Keratinocyte (primary cell): ENCODE data around the gene ZNF320. TPM values are rescaled to one million over a fixed set of nuclear protein-coding genes. Genes with fewer than 3 reads are reported as not detected.
"Not testable (repeated sequence)": the region's sequence is repeated elsewhere in the genome, so short reads cannot be mapped to it uniquely, and the experiment has no call there.

Source experiments
- DNase-seq: peaks from one replicate; pipeline ENCODE4 v3.0.0-alpha.2; 2011; ENCODE audit warnings: low read depth, missing footprints, low spot score
- FAIRE-seq: peaks from 2 replicates; lab custom pipeline; 2011; peaks lifted over from hg19 to GRCh38; lab: Jason Lieb, UNC
- H2AFZ ChIP-seq: 2 replicates; pipeline ENCODE4 v1.6.0; 2012; ENCODE audit warnings: low read length, control low read depth, inconsistent platforms; ENCODE audit not compliant: control insufficient read depth
- H3K27ac ChIP-seq: 2 replicates; pipeline ENCODE4 v1.5.1; 2011; ENCODE audit warnings: low read length; ENCODE audit not compliant: control insufficient read depth, insufficient read depth
- H3K27me3 ChIP-seq: 3 replicates; pipeline ENCODE4 v1.6.0; 2011; ENCODE audit warnings: low read length; ENCODE audit not compliant: control insufficient read depth, insufficient read depth; ENCODE audit errors: extremely low read depth
- H3K36me3 ChIP-seq, 2 experiments: 2 replicates in 1 of 2; 3 replicates in 1 of 2; pipeline ENCODE4 v1.5.1; 2011; ENCODE audit warnings: low read length in 2 of 2, mild to moderate bottlenecking in 1 of 2; ENCODE audit not compliant: control insufficient read depth in 2 of 2, insufficient read depth in 2 of 2; ENCODE audit errors: extremely low read depth in 1 of 2
- H3K4me1 ChIP-seq: 3 replicates; pipeline ENCODE4 v1.5.1; 2011; ENCODE audit warnings: low read length; ENCODE audit not compliant: control insufficient read depth, insufficient read depth; ENCODE audit errors: extremely low read depth
- H3K4me2 ChIP-seq: 3 replicates; pipeline ENCODE4 v1.6.0; 2011; ENCODE audit warnings: low read depth, low read length; ENCODE audit not compliant: control insufficient read depth, insufficient read depth; ENCODE audit errors: extremely low read depth
- H3K4me3 ChIP-seq, 3 experiments: fragments of 200-600 bp in 1 of 3; sonication (generic) in 1 of 3; 2 replicates in 2 of 3; 3 replicates in 1 of 3; pipeline ENCODE4 v1.5.1; 2011 to 2016; ENCODE audit warnings: low read length in 3 of 3, mild to moderate bottlenecking in 3 of 3, control low read depth in 2 of 3, inconsistent platforms in 1 of 3, low read depth in 1 of 3, mixed read lengths in 1 of 3, mixed run types in 1 of 3, moderate library complexity in 1 of 3; ENCODE audit not compliant: control insufficient read depth in 2 of 3, insufficient read depth in 2 of 3; ENCODE audit errors: extremely low read depth in 1 of 3
- H3K79me2 ChIP-seq: 2 replicates; pipeline ENCODE4 v1.6.0; 2012; ENCODE audit warnings: low read length; ENCODE audit not compliant: control insufficient read depth, insufficient read depth
- H3K9ac ChIP-seq: 3 replicates; pipeline ENCODE4 v1.6.0; 2011; ENCODE audit warnings: low read length; ENCODE audit not compliant: control insufficient read depth, insufficient read depth; ENCODE audit errors: extremely low read depth
- H3K9me1 ChIP-seq: 3 replicates; pipeline ENCODE4 v1.6.0; 2011; ENCODE audit warnings: low read length; ENCODE audit not compliant: control insufficient read depth, insufficient read depth; ENCODE audit errors: extremely low read depth
- H3K9me3 ChIP-seq: 2 replicates; pipeline ENCODE4 v1.5.1; 2012; ENCODE audit warnings: low read depth, low read length; ENCODE audit not compliant: control insufficient read depth
- H4K20me1 ChIP-seq: 3 replicates; pipeline ENCODE4 v1.6.0; 2011; ENCODE audit warnings: low read length; ENCODE audit not compliant: control insufficient read depth, insufficient read depth; ENCODE audit errors: extremely low read depth
- CTCF ChIP-seq, 3 experiments: IDR thresholded peaks in 1 of 3; conservative IDR thresholded peaks in 1 of 3; optimal IDR thresholded peaks in 1 of 3; 2 replicates in 2 of 3; 3 replicates in 1 of 3; pipeline versions ENCODE3 to v1.5.1; 2011; ENCODE audit warnings: low read length in 3 of 3, mild to moderate bottlenecking in 3 of 3, moderate library complexity in 2 of 3, control low read depth in 1 of 3, inconsistent platforms in 1 of 3; ENCODE audit not compliant: insufficient read depth in 2 of 3; ENCODE audit errors: extremely low read depth in 1 of 3
- EZH2 ChIP-seq: IDR thresholded peaks from one replicate; pipeline ENCODE4 v1.6.1; 2012; ENCODE audit warnings: inconsistent platforms, mild to moderate bottlenecking, low read length, moderate library complexity
- dilution Hi-C: fragments of 300-500 bp; cut with MboI; formaldehyde crosslinking; loops from one replicate; pipeline ENCODE4 v1.7.0; 2020; ENCODE audit warnings: low sequenced_read_pairs; ENCODE audit not compliant: extremely low pct_ligation_motif_present
- polyA plus RNA-seq, 5 experiments: library from polyadenylated mRNA; depleted of rRNA in 3 of 5; stranded (reverse) in 3 of 5; stranded (forward) in 1 of 5; unstranded in 1 of 5; fragments of >200 nt; gene quantifications; 1 replicate in 1 of 5; 2 replicates in 3 of 5; 3 replicates in 1 of 5; pipeline versions ENCODE4 v1.2.1 to v1.2.3, GENCODE V29; 2011 to 2012; ENCODE audit warnings: missing spikeins in 2 of 5, low read depth in 1 of 5, low replicate concordance in 1 of 5

ZNF320 gene
- polyA plus RNA-seq, 1 donor (not counting 4 experiments of a cell fraction or from before 2014, with no cell fraction given): 12.5 TPM

GRCh38 chr19:52942386-52943133 is 45.1 kb upstream of the ZNF320 start:
- H3K9me3 ChIP-seq: peaks cover 11% of the 10 kb centered on the region
- no peaks in the 10 kb centered on the region for H3K9me1 ChIP-seq
- H3K27ac ChIP-seq: peak overlapping the region; percentile 76
- peak; percentile 26 for DNase-seq
- peak; percentile 43 for FAIRE-seq
- H3K4me2 ChIP-seq: peak overlapping the region; percentile 88
- H3K4me3 ChIP-seq: peak overlapping the region; percentile 70 to 95 (median 92)
- H3K36me3 ChIP-seq: no peaks in the 10 kb centered on the region
- H3K79me2 ChIP-seq: peaks cover 2% of the 10 kb centered on the region
- TF ChIP-seq EZH2: no peak
- TF ChIP-seq CTCF (optimal IDR thresholded peaks at IDR 0.05 in 1 of 3, IDR thresholded peaks at IDR 0.05 in 1 of 3, conservative IDR thresholded peaks at IDR 0.05 in 1 of 3; ENCODE audit: extremely low read depth in 1 of 3, insufficient read depth in 2 of 3, low read length in 3 of 3): no peak
- H3K9ac ChIP-seq: peak overlapping the region; percentile 85
- no peaks in the 10 kb centered on the region for H4K20me1 ChIP-seq
- H2AFZ ChIP-seq: peak overlapping the region; percentile 95
- H3K27me3 ChIP-seq: no peaks in the 10 kb centered on the region
- H3K4me1 ChIP-seq: no peaks in the 10 kb centered on the region
- dilution Hi-C loops: no loop called here

- Histone ChIP-seq H4K20me1 (no peaks in the 10 kb centered on the region), H2AFZ (peak overlapping the region; percentile 95), H3K79me2 (peaks cover 7% of the 10 kb centered on the region), H3K36me3 (no peaks in the 10 kb centered on the region), H3K4me3 (peak overlapping the region; percentile 70 to 95 (median 92)), H3K4me1 (no peaks in the 10 kb centered on the region), H3K27me3 (no peaks in the 10 kb centered on the region), H3K9ac (peak overlapping the region; percentile 85), H3K9me3 (peaks cover 8% of the 10 kb centered on the region), H3K4me2 (peak overlapping the region; percentile 79), H3K9me1 (no peaks in the 10 kb centered on the region), H3K27ac (peak overlapping the region; percentile 76)
- FAIRE-seq (no peak), DNase-seq (no peak)
- no peak for TF ChIP-seq CTCF (optimal IDR thresholded peaks at IDR 0.05 in 1 of 3, IDR thresholded peaks at IDR 0.05 in 1 of 3, conservative IDR thresholded peaks at IDR 0.05 in 1 of 3; ENCODE audit: extremely low read depth in 1 of 3, insufficient read depth in 2 of 3, low read length in 3 of 3)
- TF ChIP-seq EZH2: no peak
- dilution Hi-C loops: no loop called here
These were observed 44.5 kb upstream of the ZNF320 start for GRCh38 chr19:52941941-52942385.

- H3K9me3 ChIP-seq, H3K9me1 ChIP-seq, dilution Hi-C loops, H3K4me1 ChIP-seq, DNase-seq, FAIRE-seq, H3K27ac ChIP-seq, H3K27me3 ChIP-seq, H3K79me2 ChIP-seq, H4K20me1 ChIP-seq, H3K36me3 ChIP-seq: not testable (repeated sequence)
- peak overlapping the region; percentile 79 for H3K4me2 ChIP-seq
- peak overlapping the region; percentile 95 for H2AFZ ChIP-seq
- H3K4me3 ChIP-seq: peak overlapping the region; percentile 70 to 95 (median 92)
- peak overlapping the region; percentile 85 for H3K9ac ChIP-seq
These were observed 44.1 kb upstream of the ZNF320 start for GRCh38 chr19:52941523-52941922.
